H1 (cell line): Measurements from ENCODE around the gene TMEM115. TPM values are rescaled to one million over a fixed set of nuclear protein-coding genes. Genes with fewer than 3 reads are reported as not detected.
"Not testable (repeated sequence)": the region's sequence is repeated elsewhere in the genome, so short reads cannot be mapped to it uniquely, and the experiment has no call there.

Experiments
- CTCF ChIA-PET: fragments of 300-600 bp; sonication (Branson Sonifier 250); formaldehyde crosslinking; loops from one replicate; lab custom pipeline; 2021; ENCODE audit not compliant: partially characterized antibody; lab: Charles Lee
- POLR2A ChIA-PET: fragments of 300-600 bp; sonication (Branson Sonifier 250); formaldehyde crosslinking; loops from one replicate; lab custom pipeline; 2021; ENCODE audit warnings: inconsistent platforms; ENCODE audit not compliant: partially characterized antibody; lab: Charles Lee
- DNase-seq, 2 experiments: peaks; one replicate each; pipeline versions ENCODE4 v3.0.0 to v3.0.0-alpha.2; 2010 to 2022; ENCODE audit warnings: low spot score in 2 of 2, low read depth in 1 of 2, mixed read lengths in 1 of 2
- FAIRE-seq: peaks from 2 replicates; lab custom pipeline; 2011; peaks lifted over from hg19 to GRCh38; lab: Jason Lieb, UNC
- H2AFZ ChIP-seq: 2 replicates; pipeline ENCODE4 v1.8.1; 2012; ENCODE audit warnings: low read length, inconsistent platforms
- H2AK5ac ChIP-seq: 2 replicates; pipeline ENCODE4 v1.6.1; 2013; ENCODE audit warnings: low read depth, low read length
- H2BK120ac ChIP-seq: replicated peaks from 2 replicates; pipeline ENCODE3; 2013; ENCODE audit warnings: low read depth, low read length, inconsistent platforms
- H2BK12ac ChIP-seq: 2 replicates; pipeline ENCODE4 v1.6.1; 2013; ENCODE audit warnings: low read depth, low read length
- H2BK15ac ChIP-seq: 2 replicates; pipeline ENCODE4 v1.6.1; 2013; ENCODE audit warnings: low read length
- H2BK20ac ChIP-seq: 2 replicates; pipeline ENCODE4 v1.6.1; 2013; ENCODE audit warnings: low read length
- H2BK5ac ChIP-seq: 2 replicates; pipeline ENCODE4 v1.6.1; 2013; ENCODE audit warnings: low read depth, low read length
- H3K14ac ChIP-seq: 2 replicates; pipeline ENCODE4 v1.6.1; 2013; ENCODE audit warnings: inconsistent platforms; ENCODE audit not compliant: insufficient read length
- H3K18ac ChIP-seq: 2 replicates; pipeline ENCODE4 v1.6.1; 2013; ENCODE audit warnings: low read length; ENCODE audit errors: extremely low read depth
- H3K23ac ChIP-seq: 2 replicates; pipeline ENCODE4 v1.6.1; 2013; ENCODE audit warnings: inconsistent platforms; ENCODE audit not compliant: insufficient read length
- H3K23me2 ChIP-seq: 2 replicates; pipeline ENCODE4 v1.6.1; 2013; ENCODE audit warnings: low read depth, low read length
- H3K27ac ChIP-seq: 2 replicates; pipeline ENCODE4 v1.6.1; 2011; ENCODE audit warnings: low read depth, low read length, inconsistent platforms
- H3K27me3 ChIP-seq, 4 experiments: replicated peaks in 1 of 4; 1 replicate in 1 of 4; 2 replicates in 3 of 4; pipeline versions ENCODE4 v1.6.1 to v1.8.1; 2011 to 2013; ENCODE audit warnings: low read length in 3 of 4, mild to moderate bottlenecking in 3 of 4, inconsistent platforms in 2 of 4, mixed read lengths in 2 of 4, moderate library complexity in 1 of 4; ENCODE audit not compliant: control insufficient read depth in 3 of 4, insufficient read depth in 3 of 4; ENCODE audit errors: extremely low read depth in 1 of 4
- H3K36me3 ChIP-seq, 4 experiments: 2 replicates each; pipeline versions ENCODE4 v1.6.1 to v1.8.1; 2011 to 2013; ENCODE audit warnings: mild to moderate bottlenecking in 4 of 4, low read length in 3 of 4, moderate library complexity in 2 of 4, control low read depth in 1 of 4, inconsistent platforms in 1 of 4; ENCODE audit not compliant: insufficient read depth in 4 of 4, control insufficient read depth in 2 of 4
- H3K4ac ChIP-seq: replicated peaks from 2 replicates; pipeline ENCODE3; 2013; ENCODE audit warnings: low read length, low read depth, mixed read lengths, inconsistent platforms; ENCODE audit not compliant: insufficient read length
- H3K4me1 ChIP-seq, 4 experiments: replicated peaks in 1 of 4; 1 replicate in 1 of 4; 2 replicates in 3 of 4; pipeline versions ENCODE4 v1.6.1 to v1.8.1; 2011 to 2013; ENCODE audit warnings: low read length in 3 of 4, inconsistent platforms in 2 of 4, mixed read lengths in 1 of 4; ENCODE audit not compliant: insufficient read depth in 4 of 4, control insufficient read depth in 3 of 4
- H3K4me2 ChIP-seq, 2 experiments: 2 replicates each; pipeline versions ENCODE4 v1.6.1 to v1.8.1; 2011 to 2013; ENCODE audit warnings: low read depth in 2 of 2, low read length in 2 of 2, control low read depth in 1 of 2, inconsistent platforms in 1 of 2, mild to moderate bottlenecking in 1 of 2; ENCODE audit not compliant: insufficient read depth in 1 of 2
- H3K4me3 ChIP-seq, 4 experiments: fragments of 200-600, 300-600 bp in 1 of 4; sonication (generic), shearing (Covaris generic), sonication (Bioruptor Twin) in 1 of 4; 2 replicates each; pipeline versions ENCODE4 v1.5.1 to v1.8.1; 2011 to 2016; ENCODE audit warnings: low read length in 4 of 4, low read depth in 3 of 4, control low read depth in 2 of 4, inconsistent platforms in 2 of 4, mild to moderate bottlenecking in 2 of 4, mixed read lengths in 1 of 4, moderate library complexity in 1 of 4; ENCODE audit not compliant: insufficient read depth in 2 of 4; ENCODE audit errors: extremely low read depth in 1 of 4
- H3K56ac ChIP-seq: replicated peaks from 2 replicates; pipeline ENCODE3; 2013; ENCODE audit warnings: low read depth, mild to moderate bottlenecking, mixed read lengths, low read length, inconsistent platforms; ENCODE audit not compliant: insufficient read length
- H3K79me1 ChIP-seq: 2 replicates; pipeline ENCODE4 v1.6.1; 2013; ENCODE audit warnings: low read depth, low read length, control low read depth
- H3K79me2 ChIP-seq, 2 experiments: 2 replicates each; pipeline versions ENCODE4 v1.6.1 to v1.8.1; 2012 to 2013; ENCODE audit warnings: low read length in 2 of 2, mild to moderate bottlenecking in 2 of 2, inconsistent platforms in 1 of 2; ENCODE audit not compliant: insufficient read depth in 2 of 2, control insufficient read depth in 1 of 2
- H3K9ac ChIP-seq, 4 experiments: replicated peaks in 1 of 4; 1 replicate in 1 of 4; 2 replicates in 3 of 4; pipeline versions ENCODE4 v1.6.1 to v1.8.1; 2011 to 2013; ENCODE audit warnings: low read depth in 3 of 4, low read length in 3 of 4, control low read depth in 2 of 4, mild to moderate bottlenecking in 2 of 4, moderate library complexity in 2 of 4, inconsistent platforms in 1 of 4; ENCODE audit errors: extremely low read depth in 1 of 4
- H3K9me3 ChIP-seq, 2 experiments: 2 replicates each; pipeline versions ENCODE4 v1.6.1 to v1.8.1; 2012 to 2013; ENCODE audit warnings: mild to moderate bottlenecking in 2 of 2, moderate library complexity in 2 of 2, control low read depth in 1 of 2, inconsistent platforms in 1 of 2, low read depth in 1 of 2, low read length in 1 of 2, mixed read lengths in 1 of 2; ENCODE audit not compliant: insufficient read depth in 2 of 2
- H4K20me1 ChIP-seq, 2 experiments: replicated peaks in 1 of 2; 2 replicates each; pipeline versions ENCODE3 to v1.8.1; 2011 to 2013; ENCODE audit warnings: inconsistent platforms in 2 of 2, low read length in 2 of 2, mild to moderate bottlenecking in 1 of 2; ENCODE audit not compliant: insufficient read depth in 2 of 2, control insufficient read depth in 1 of 2
- H4K5ac ChIP-seq: 2 replicates; pipeline ENCODE4 v1.6.1; 2013; ENCODE audit warnings: low read length, low read depth, mixed read lengths, inconsistent platforms; ENCODE audit not compliant: insufficient read length
- H4K8ac ChIP-seq: 2 replicates; pipeline ENCODE4 v1.8.0; 2013; ENCODE audit warnings: mild to moderate bottlenecking, moderate library complexity, low read length, inconsistent platforms; ENCODE audit not compliant: insufficient read depth; ENCODE audit errors: extremely low read depth
- H4K91ac ChIP-seq: replicated peaks from 2 replicates; pipeline ENCODE3; 2013; ENCODE audit warnings: low read length, mixed read lengths, inconsistent platforms; ENCODE audit not compliant: insufficient read length
- WGBS, 2 experiments: shearing (Covaris generic) in 1 of 2; methylation state at CpG; one replicate each; pipeline versions ENCODE4 v1.1.6 to v1.1.7; 2013 to 2015; ENCODE audit warnings: low lambda C conversion rate in 2 of 2, mixed read lengths in 2 of 2, inconsistent platforms in 1 of 2, low coverage in 1 of 2, missing lambda C conversion rate in 1 of 2; ENCODE audit not compliant: insufficient replicate concordance in 2 of 2, insufficient coverage in 1 of 2, insufficient read length in 1 of 2; ENCODE audit errors: extremely low coverage in 1 of 2, missing lambda C conversion rate in 1 of 2; 5-methylcytosine and 5-hydroxymethylcytosine counted together
- polyA plus RNA-seq, 7 experiments: library from polyadenylated mRNA; depleted of rRNA in 3 of 7; stranded (reverse) in 5 of 7; unstranded in 2 of 7; fragments of >200 nt in 5 of 7; fragments of 200-250 nt in 2 of 7; gene quantifications; 1 replicate in 5 of 7; 2 replicates in 1 of 7; 4 replicates in 1 of 7; pipeline versions ENCODE4 v1.2.1 to v1.2.3, GENCODE V29; 2011 to 2013; ENCODE audit warnings: missing spikeins in 2 of 7, mixed read lengths in 2 of 7
- total RNA-seq: library from RNA; stranded (reverse); fragmentation: NEBNext Ultra II Directional; extraction: Animal tissue kit (Norgen Biotek cat#: 25700); gene quantifications from 2 replicates; pipeline ENCODE4 v1.2.1, GENCODE V29; 2021

TMEM115 gene
- total and polyA plus RNA-seq, 2 of the 8 experiments (the other 6 are each of a cell fraction or from before 2014, with no cell fraction given): 25.4 to 32.4 TPM

DNA sequence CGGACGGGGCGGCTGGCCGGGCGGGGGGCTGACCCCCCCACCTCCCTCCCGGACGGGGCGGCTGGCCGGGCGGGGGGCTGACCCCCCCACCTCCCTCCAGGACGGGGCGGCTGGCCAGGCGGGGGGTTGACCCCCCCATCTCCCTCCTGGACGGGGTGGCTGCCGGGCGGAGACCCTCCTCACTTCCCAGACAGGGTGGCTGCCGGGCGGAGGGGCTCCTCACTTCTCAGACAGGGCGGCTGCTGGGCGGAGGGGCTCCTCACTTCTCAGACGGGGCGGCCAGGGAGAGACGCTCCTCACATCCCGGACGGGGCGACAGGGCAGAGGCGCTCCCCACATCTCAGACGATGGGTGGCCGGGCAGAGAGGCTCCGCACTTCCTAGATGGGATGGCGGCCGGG is 47.3 kb downstream of the TMEM115 start:
- FAIRE-seq, H3K79me1 ChIP-seq, H2BK12ac ChIP-seq, H2AFZ ChIP-seq, DNase-seq, H2BK120ac ChIP-seq, H2AK5ac ChIP-seq, H3K79me2 ChIP-seq, H3K9ac ChIP-seq, H4K5ac ChIP-seq, POLR2A ChIA-PET, H2BK20ac ChIP-seq, H2BK5ac ChIP-seq, H3K4me3 ChIP-seq, H3K4me1 ChIP-seq, H4K91ac ChIP-seq, H3K36me3 ChIP-seq, H2BK15ac ChIP-seq, H3K4me2 ChIP-seq, H3K14ac ChIP-seq, H3K56ac ChIP-seq, H3K4ac ChIP-seq, H4K8ac ChIP-seq, H3K27ac ChIP-seq, CTCF ChIA-PET, H3K23ac ChIP-seq, H3K23me2 ChIP-seq, H3K18ac ChIP-seq, H3K27me3 ChIP-seq: not testable (repeated sequence)
- Histone ChIP-seq H4K20me1 (peaks cover 7 to 10% of the 10 kb centered on the region in 2 experiments), H3K9me3 (peaks cover 9 to 25% of the 10 kb centered on the region in 2 experiments; a peak in 3 of 4 replicates)
- 90% methylated on average over 6 of the region's 32 CpGs; no CpG with 5 or more reads in 1 of the 2 experiments for WGBS, 2 experiments

Other genes with a start within 250 kb of the TMEM115 start
- gene SEMA3F, start 204.2 kb downstream of the TMEM115 start, total RNA-seq: 37.0 and 39.6 TPM in 2 replicates
- gene SEMA3F, start 204.2 kb downstream of the TMEM115 start, polyA plus RNA-seq (2011; rRNA removed): 20.3 and 36.0 TPM in 2 replicates
- gene GNAT1, start 167.9 kb downstream of the TMEM115 start, total RNA-seq: not detected in 2 replicates
- gene GNAT1, start 167.9 kb downstream of the TMEM115 start, polyA plus RNA-seq (2011; rRNA removed): 0.08 and 0.20 TPM in 2 replicates
- gene SLC38A3, start 154.2 kb downstream of the TMEM115 start, total RNA-seq: 0.57 and 1.2 TPM in 2 replicates
- 3.7 and 4.7 TPM in 2 replicates for gene SLC38A3, start 154.2 kb downstream of the TMEM115 start, polyA plus RNA-seq (2011; rRNA removed)
- gene GNAI2, start 123.3 kb downstream of the TMEM115 start, total RNA-seq: 168 and 169 TPM in 2 replicates
- gene GNAI2, start 123.3 kb downstream of the TMEM115 start, polyA plus RNA-seq (2011; rRNA removed): 516 and 539 TPM in 2 replicates
- 4.7 and 4.8 TPM in 2 replicates for gene SEMA3B, start 90.4 kb downstream of the TMEM115 start, total RNA-seq
- gene SEMA3B, start 90.4 kb downstream of the TMEM115 start, polyA plus RNA-seq (2011; rRNA removed): 3.0 and 7.1 TPM in 2 replicates
- gene LSMEM2, start 80.4 kb downstream of the TMEM115 start, total RNA-seq: 0.57 and 0.58 TPM in 2 replicates
- gene LSMEM2, start 80.4 kb downstream of the TMEM115 start, polyA plus RNA-seq (2011; rRNA removed): 0.68 and 0.94 TPM in 2 replicates
- 88.8 and 97.8 TPM in 2 replicates for gene IFRD2, start 67.1 kb downstream of the TMEM115 start, total RNA-seq
- 76.7 and 123 TPM in 2 replicates for gene IFRD2, start 67.1 kb downstream of the TMEM115 start, polyA plus RNA-seq (2011; rRNA removed)
- gene HYAL3, start 60.1 kb downstream of the TMEM115 start, total RNA-seq: 3.2 and 4.9 TPM in 2 replicates
- 12.2 and 13.0 TPM in 2 replicates for gene HYAL3, start 60.1 kb downstream of the TMEM115 start, polyA plus RNA-seq (2011; rRNA removed)
- 10.1 and 11.3 TPM in 2 replicates for gene NAA80, start 60.1 kb downstream of the TMEM115 start, total RNA-seq
- gene NAA80, start 60.1 kb downstream of the TMEM115 start, polyA plus RNA-seq (2011; rRNA removed): 16.7 and 23.9 TPM in 2 replicates
- gene HYAL1, start 55.9 kb downstream of the TMEM115 start, total RNA-seq: 1.7 and 2.0 TPM in 2 replicates
- gene HYAL1, start 55.9 kb downstream of the TMEM115 start, polyA plus RNA-seq (2011; rRNA removed): 5.4 and 9.1 TPM in 2 replicates
- gene HYAL2, start 36.8 kb downstream of the TMEM115 start, total RNA-seq: 51.9 and 52.2 TPM in 2 replicates
- gene HYAL2, start 36.8 kb downstream of the TMEM115 start, polyA plus RNA-seq (2011; rRNA removed): 176 and 199 TPM in 2 replicates
- 30.8 and 33.3 TPM in 2 replicates for gene TUSC2, start 31.3 kb downstream of the TMEM115 start, total RNA-seq
- 65.4 and 73.6 TPM in 2 replicates for gene TUSC2, start 31.3 kb downstream of the TMEM115 start, polyA plus RNA-seq (2011; rRNA removed)
- 10.3 and 11.2 TPM in 2 replicates for gene RASSF1, start 18.7 kb downstream of the TMEM115 start, total RNA-seq
- 15.7 and 15.9 TPM in 2 replicates for gene RASSF1, start 18.7 kb downstream of the TMEM115 start, polyA plus RNA-seq (2011; rRNA removed)
- 0.54 and 0.56 TPM in 2 replicates for gene ZMYND10, start 13.8 kb downstream of the TMEM115 start, total RNA-seq
- gene ZMYND10, start 13.8 kb downstream of the TMEM115 start, polyA plus RNA-seq (2011; rRNA removed): 0.79 and 0.93 TPM in 2 replicates
- 25.0 and 28.4 TPM in 2 replicates for gene NPRL2, start 8.7 kb downstream of the TMEM115 start, total RNA-seq
- 51.4 and 52.3 TPM in 2 replicates for gene NPRL2, start 8.7 kb downstream of the TMEM115 start, polyA plus RNA-seq (2011; rRNA removed)
- gene CYB561D2, start 8.7 kb downstream of the TMEM115 start, total RNA-seq: 9.8 and 9.9 TPM in 2 replicates
- gene CYB561D2, start 8.7 kb downstream of the TMEM115 start, polyA plus RNA-seq (2011; rRNA removed): 34.0 and 34.5 TPM in 2 replicates
- gene CACNA2D2, start 144.1 kb upstream of the TMEM115 start, total RNA-seq: 14.0 and 14.1 TPM in 2 replicates
- 24.9 and 25.0 TPM in 2 replicates for gene CACNA2D2, start 144.1 kb upstream of the TMEM115 start, polyA plus RNA-seq (2011; rRNA removed)
- gene C3orf18, start 208.2 kb upstream of the TMEM115 start, total RNA-seq: 7.5 and 8.2 TPM in 2 replicates
- 15.0 and 21.9 TPM in 2 replicates for gene C3orf18, start 208.2 kb upstream of the TMEM115 start, polyA plus RNA-seq (2011; rRNA removed)
- 9.6 and 9.7 TPM in 2 replicates for gene HEMK1, start 210.0 kb upstream of the TMEM115 start, total RNA-seq
- 10.6 and 13.4 TPM in 2 replicates for gene HEMK1, start 210.0 kb upstream of the TMEM115 start, polyA plus RNA-seq (2011; rRNA removed)